Measurements from ENCODE around the gene ELK3. TPM values are rescaled to one million over a fixed set of nuclear protein-coding genes. Genes with fewer than 3 reads are reported as not detected.
"Not testable (repeated sequence)": the region's sequence is repeated elsewhere in the genome, so short reads cannot be mapped to it uniquely, and the experiment has no call there.

ELK3 gene
- total RNA-seq, 1 experiment from 2014 or later, result 9.4 TPM

- H3K27ac ChIP-seq (ENCODE audit: insufficient read length, low read depth, low read length); DNase-seq; H3K14ac ChIP-seq (ENCODE audit: insufficient read depth, low read length); H4K8ac ChIP-seq (replicated peaks; ENCODE audit: insufficient read length, low read depth, low read length); H3K18ac ChIP-seq (ENCODE audit: insufficient read length, low read depth, low read length); H3K4me1 ChIP-seq (ENCODE audit: insufficient read depth, low read length); H3K79me1 ChIP-seq (ENCODE audit: insufficient read depth, low read depth, low read length, poor library complexity, severe bottlenecking); H2BK5ac ChIP-seq (ENCODE audit: insufficient read length, low read length); H3K9me3 ChIP-seq (ENCODE audit: control insufficient read depth, low read depth, low read length); H2BK20ac ChIP-seq (ENCODE audit: low read depth, low read length, poor library complexity, severe bottlenecking); H3K23ac ChIP-seq (ENCODE audit: insufficient read length, low read depth, low read length); H4K5ac ChIP-seq (ENCODE audit: insufficient read length, low read depth, low read length); H3K9ac ChIP-seq (ENCODE audit: extremely low read depth, insufficient read length, low read length); H3K4ac ChIP-seq (ENCODE audit: low read depth, low read length); H2AK5ac ChIP-seq (ENCODE audit: insufficient read length, low read length); H3K27me3 Mint-ChIP-seq (ENCODE audit: low read depth); H3K27ac Mint-ChIP-seq; H4K20me1 ChIP-seq (ENCODE audit: control insufficient read depth, insufficient read depth, insufficient read length); H3K27me3 ChIP-seq (ENCODE audit: insufficient read depth, low read length); H3K4me2 ChIP-seq (ENCODE audit: insufficient read depth, insufficient read length, low read length); H2BK120ac ChIP-seq (ENCODE audit: low read depth, low read length, poor library complexity, severe bottlenecking); H4K91ac ChIP-seq (ENCODE audit: insufficient read length, low read depth, low read length); H2BK12ac ChIP-seq (ENCODE audit: insufficient read length, low read depth, low read length); H3K4me1 Mint-ChIP-seq; H2BK15ac ChIP-seq (ENCODE audit: low read depth, low read length); H3T11ph ChIP-seq (ENCODE audit: low read length); H2AFZ ChIP-seq (ENCODE audit: low read length); H3K79me2 ChIP-seq (ENCODE audit: insufficient read depth, low read length); H3K56ac ChIP-seq (ENCODE audit: insufficient read length, low read depth, low read length); H3K4me3 Mint-ChIP-seq; H3K23me2 ChIP-seq (ENCODE audit: insufficient read length, low read depth, low read length, poor library complexity, severe bottlenecking): not testable (repeated sequence)
- Mint-ChIP-seq H3K36me3 (ENCODE audit: insufficient read depth in 1 of 3, low read depth in 3 of 3) (peaks cover 12 to 16% (median 13%) of the 10 kb centered on the region in 3 experiments), H3K9me3 (peaks cover 8 to 15% of the 10 kb centered on the region in 2 experiments)
- WGBS (ENCODE audit: extremely low coverage, insufficient read length, low lambda C conversion rate), result no CpG with 5 or more reads among the region's 2 CpGs
Measured at GRCh38 chr12:96317801-96318200, 123.6 kb downstream of the ELK3 start.

Other genes starting within 250 kb of the ELK3 start
- gene HAL, start 198.0 kb upstream of the ELK3 start, total RNA-seq (2021), result 0.11 and 0.35 TPM in 2 replicates
- 141 and 144 TPM in 2 replicates for gene LTA4H, start 158.8 kb upstream of the ELK3 start, total RNA-seq (2021)
- gene CDK17, start 206.1 kb downstream of the ELK3 start, total RNA-seq (2021), result 27.4 and 28.8 TPM in 2 replicates

All from H9 (cell line).